Measurements from ENCODE around the gene AMACR.

DNA sequence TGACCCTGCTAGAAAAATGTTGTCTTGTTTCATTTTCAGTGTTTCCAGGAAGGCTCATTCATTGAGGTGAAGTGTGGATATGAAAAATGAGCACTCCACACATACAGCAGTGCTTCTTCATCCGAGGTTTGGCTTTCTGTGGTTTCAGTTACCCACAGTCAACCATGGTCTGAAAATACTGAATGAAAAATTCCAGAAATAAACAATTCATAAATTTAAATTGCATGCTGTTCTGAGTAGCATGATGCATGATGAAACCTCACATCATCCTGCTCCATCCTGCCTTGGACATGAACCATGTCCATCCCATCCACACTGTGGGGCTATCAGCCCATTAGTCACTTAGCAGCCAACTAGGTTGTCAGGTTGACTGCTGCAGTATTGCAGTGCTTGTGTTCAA lies 13.0 kb downstream of the AMACR start:
- TF ChIP-seq, protein P1, sequence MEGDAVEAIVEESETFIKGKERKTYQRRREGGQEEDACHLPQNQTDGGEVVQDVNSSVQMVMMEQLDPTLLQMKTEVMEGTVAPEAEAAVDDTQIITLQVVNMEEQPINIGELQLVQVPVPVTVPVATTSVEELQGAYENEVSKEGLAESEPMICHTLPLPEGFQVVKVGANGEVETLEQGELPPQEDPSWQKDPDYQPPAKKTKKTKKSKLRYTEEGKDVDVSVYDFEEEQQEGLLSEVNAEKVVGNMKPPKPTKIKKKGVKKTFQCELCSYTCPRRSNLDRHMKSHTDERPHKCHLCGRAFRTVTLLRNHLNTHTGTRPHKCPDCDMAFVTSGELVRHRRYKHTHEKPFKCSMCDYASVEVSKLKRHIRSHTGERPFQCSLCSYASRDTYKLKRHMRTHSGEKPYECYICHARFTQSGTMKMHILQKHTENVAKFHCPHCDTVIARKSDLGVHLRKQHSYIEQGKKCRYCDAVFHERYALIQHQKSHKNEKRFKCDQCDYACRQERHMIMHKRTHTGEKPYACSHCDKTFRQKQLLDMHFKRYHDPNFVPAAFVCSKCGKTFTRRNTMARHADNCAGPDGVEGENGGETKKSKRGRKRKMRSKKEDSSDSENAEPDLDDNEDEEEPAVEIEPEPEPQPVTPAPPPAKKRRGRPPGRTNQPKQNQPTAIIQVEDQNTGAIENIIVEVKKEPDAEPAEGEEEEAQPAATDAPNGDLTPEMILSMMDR (conservative IDR thresholded peaks at IDR 0.05; ENCODE audit: low read depth, low read length): peak; percentile 31
- TF ChIP-seq EZH2 (IDR thresholded peaks at IDR 0.05; ENCODE audit: low read length, unreplicated experiment) (no peak), EZH2phosphoT487 (IDR thresholded peaks at IDR 0.05; ENCODE audit: borderline replicate concordance, low read length) (no peak)

All from PC-3 (cell line).